GM13976 (cell line): Measurements from ENCODE around the gene AZI2.

ENCODE experiments used
- DNase-seq: peaks from one replicate; pipeline ENCODE4 v3.0.0; 2012; ENCODE audit warnings: low spot score
- in situ Hi-C: fragments of 300-500 bp; cut with MboI; formaldehyde crosslinking; loops from one replicate; pipeline ENCODE4 v1.12.0; 2022; ENCODE audit warnings: low sequenced_read_pairs, mixed read lengths, inconsistent platforms; ENCODE audit not compliant: unreplicated experiment
- TF ChIP-seq, protein P1 (sequence below): IDR thresholded peaks from 2 replicates; pipeline ENCODE4 v1.5.1; 2012; ENCODE audit warnings: borderline replicate concordance, mild to moderate bottlenecking; ENCODE audit not compliant: insufficient read depth; ENCODE audit errors: extremely low read depth, missing control alignments, control extremely low read depth

AZI2 gene, protein sequence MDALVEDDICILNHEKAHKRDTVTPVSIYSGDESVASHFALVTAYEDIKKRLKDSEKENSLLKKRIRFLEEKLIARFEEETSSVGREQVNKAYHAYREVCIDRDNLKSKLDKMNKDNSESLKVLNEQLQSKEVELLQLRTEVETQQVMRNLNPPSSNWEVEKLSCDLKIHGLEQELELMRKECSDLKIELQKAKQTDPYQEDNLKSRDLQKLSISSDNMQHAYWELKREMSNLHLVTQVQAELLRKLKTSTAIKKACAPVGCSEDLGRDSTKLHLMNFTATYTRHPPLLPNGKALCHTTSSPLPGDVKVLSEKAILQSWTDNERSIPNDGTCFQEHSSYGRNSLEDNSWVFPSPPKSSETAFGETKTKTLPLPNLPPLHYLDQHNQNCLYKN

DNA sequence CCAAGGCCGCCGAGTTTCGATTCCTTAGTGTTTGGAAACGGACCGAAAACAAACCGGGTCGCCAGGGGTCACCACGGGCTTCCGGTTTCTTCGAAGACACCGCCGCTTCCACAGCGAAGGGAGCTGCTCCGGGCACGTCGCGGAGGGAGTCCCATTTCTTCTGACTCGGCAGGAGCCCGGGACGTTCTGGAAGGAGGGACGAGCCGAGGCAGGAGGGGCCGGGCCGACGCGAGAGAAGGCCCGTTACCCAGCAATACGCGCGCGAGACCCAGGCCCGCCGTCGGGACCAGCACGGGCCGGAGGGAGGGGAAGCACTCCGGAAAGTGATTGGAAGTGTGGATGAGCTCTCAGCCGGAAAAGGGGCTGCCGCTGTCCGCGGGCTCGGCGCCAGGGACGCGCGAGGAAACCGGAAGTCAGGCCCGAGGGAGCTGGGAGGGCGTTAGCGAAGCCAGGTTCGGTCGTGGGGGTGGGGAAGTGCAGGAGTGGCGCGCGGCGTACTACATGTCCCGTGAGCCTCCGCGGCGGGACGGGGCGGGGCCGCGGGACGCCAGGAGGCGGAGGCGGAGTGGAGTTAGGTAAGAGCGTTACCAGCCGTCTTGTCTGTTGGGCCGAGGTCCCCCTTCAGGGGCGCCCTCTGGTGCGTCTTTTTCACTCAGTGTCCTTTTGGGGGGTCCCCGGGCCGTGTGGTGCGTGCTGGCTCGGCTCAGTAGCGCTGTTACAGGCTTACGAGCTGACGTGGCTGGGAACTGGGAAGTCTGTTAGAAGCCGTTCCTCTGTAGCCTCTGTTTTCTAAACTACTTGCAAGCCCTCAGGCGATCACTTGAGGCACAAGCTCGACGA lies at the start of gene AZI2, which contains the start of gene ZCWPW2:
Gene AZI2, minus strand, starts transcription at position 196 of the 840 bp plus-strand sequence. CDS start 8,207 bp downstream, outside the sequence.
Gene ZCWPW2, plus strand, starts transcription at position 93 of the 840 bp plus-strand sequence. CDS start 64,348 bp downstream, outside the sequence.
- TF ChIP-seq, protein P1, sequence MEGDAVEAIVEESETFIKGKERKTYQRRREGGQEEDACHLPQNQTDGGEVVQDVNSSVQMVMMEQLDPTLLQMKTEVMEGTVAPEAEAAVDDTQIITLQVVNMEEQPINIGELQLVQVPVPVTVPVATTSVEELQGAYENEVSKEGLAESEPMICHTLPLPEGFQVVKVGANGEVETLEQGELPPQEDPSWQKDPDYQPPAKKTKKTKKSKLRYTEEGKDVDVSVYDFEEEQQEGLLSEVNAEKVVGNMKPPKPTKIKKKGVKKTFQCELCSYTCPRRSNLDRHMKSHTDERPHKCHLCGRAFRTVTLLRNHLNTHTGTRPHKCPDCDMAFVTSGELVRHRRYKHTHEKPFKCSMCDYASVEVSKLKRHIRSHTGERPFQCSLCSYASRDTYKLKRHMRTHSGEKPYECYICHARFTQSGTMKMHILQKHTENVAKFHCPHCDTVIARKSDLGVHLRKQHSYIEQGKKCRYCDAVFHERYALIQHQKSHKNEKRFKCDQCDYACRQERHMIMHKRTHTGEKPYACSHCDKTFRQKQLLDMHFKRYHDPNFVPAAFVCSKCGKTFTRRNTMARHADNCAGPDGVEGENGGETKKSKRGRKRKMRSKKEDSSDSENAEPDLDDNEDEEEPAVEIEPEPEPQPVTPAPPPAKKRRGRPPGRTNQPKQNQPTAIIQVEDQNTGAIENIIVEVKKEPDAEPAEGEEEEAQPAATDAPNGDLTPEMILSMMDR, result peak; percentile 25
- DNase-seq, result peak; percentile 89
- in situ Hi-C loops, result loop anchor here (25.0 kb wide), 1 partner anchor 1037 kb away; no protein-coding TSS in a partner anchor

DNA sequence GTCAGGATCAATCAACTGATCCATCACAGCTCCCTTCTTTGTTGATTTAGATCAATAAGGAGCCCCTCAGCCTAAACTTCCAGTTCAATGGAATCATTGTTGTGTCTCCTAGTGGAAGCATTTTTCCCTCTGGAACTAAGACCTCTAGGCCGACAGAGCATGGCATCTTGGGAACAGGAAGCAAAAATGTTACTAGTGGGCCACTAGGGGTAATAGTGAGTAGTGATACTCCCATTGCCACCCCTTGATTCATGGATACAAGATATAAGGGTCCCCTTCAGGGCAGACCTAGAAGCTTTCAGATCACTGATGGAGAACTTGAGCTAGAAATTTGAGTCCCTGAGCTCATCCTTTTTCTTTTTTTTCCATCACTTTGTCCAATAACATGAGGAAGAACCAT lies 40.4 kb upstream of the AZI2 start:
- in situ Hi-C loops, result no loop called here
- no peak for DNase-seq
- TF ChIP-seq, protein P1, result no peak

DNA sequence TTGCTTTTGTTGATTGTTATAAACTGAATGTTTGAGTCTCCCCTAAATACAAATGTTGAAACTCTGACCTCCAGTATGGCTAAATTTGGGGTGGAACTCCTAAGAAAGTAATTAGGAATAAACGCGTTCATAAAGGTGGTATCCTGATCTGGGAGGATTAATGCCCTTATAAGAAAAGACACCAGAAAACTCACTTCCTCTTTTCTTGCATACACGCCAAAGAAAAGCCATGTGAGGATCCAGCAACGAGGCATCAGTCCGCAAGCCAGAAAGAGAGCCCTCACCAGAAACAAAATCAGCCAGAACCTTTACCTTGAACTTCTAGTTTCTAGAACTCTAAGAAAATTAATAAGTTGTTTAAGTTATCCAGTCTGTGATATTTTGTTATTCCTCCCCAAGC lies 37.4 kb upstream of the AZI2 start:
- in situ Hi-C loops, result no loop called here
- DNase-seq, result no peak
- TF ChIP-seq, protein P1, result no peak

DNA sequence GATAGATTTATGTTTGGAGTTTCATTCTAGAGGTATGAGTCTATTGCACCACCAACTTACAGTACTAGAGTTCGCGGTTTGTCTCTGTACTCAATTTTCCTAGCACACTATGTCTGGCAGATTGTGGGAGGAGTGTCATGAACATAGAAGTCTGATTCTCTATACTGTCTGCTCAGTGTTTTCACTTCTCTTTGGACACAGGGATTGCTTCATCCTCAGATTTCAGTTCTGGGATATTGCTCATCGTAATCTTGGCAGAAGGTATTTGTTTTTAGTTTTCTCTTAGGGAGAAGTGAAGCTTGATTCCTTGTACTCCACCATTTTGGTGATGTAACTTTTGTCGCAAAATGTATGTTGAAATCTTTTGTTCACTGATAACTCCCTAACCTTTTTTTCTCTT lies 27.8 kb upstream of the AZI2 start:
- TF ChIP-seq, protein P1, result no peak
- in situ Hi-C loops, result no loop called here
- DNase-seq, result no peak

DNA sequence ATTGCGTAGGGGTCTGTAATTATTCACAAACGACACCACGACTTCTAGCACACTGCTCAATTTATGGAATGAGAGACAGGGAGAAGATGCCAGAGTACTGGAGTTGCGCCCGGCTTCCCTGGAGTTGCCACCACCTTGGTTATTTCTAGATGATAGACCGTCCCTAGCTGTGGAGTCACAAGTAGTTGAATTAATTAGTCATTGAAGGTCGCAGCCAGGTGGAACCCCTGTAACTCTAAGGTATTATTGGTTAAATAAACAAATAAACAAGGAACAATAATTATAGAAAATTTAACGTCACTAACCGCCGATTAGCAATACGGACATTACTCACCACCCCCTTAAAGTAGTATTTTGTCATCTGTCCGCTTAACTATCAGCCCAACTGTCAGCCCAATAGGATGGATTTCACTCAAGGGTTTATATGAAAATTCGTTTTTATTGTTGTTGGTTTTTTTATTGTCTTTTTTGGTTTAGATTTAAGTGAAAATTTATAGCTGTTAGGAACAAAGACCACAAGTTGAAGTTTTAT lies 911 bp upstream of the AZI2 start:
- in situ Hi-C loops, result loop anchor here (25.0 kb wide), 1 partner anchor 1037 kb away; no protein-coding TSS in a partner anchor
- DNase-seq, result no peak
- TF ChIP-seq, protein P1, result no peak

DNA sequence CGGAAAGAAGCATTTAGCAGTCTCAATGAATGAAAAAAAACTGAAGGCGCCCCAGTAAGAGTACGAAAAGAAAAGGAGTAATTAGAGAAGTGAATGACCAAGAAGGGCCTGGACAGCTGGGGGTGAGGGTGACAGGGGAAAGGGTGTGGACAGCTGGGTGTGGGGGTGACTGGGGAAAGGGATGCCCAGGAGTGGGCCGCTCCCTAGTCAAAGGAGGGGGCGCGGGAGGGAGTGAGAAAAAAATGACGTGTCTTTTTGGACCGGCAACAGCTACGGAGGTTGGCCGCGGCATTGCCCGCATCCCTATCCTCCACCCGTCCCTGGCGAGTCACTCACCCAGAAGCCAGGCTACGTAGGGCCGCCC lies 377 bp downstream of the AZI2 start:
- TF ChIP-seq, protein P1, result no peak
- DNase-seq, result no peak
- in situ Hi-C loops, result loop anchor here (25.0 kb wide), 1 partner anchor 1036 kb away; no protein-coding TSS in a partner anchor
